K562 (cell line): ENCODE results near the gene LMX1B. TPM values are rescaled to one million over a fixed set of nuclear protein-coding genes. Genes with fewer than 3 reads are reported as not detected.

ENCODE experiments used
- ATAC-seq: fragments of 200-7000 bp; cut with Tn5 transposase; 3 replicates; pipeline ENCODE4 v1.9.1; 2020; ENCODE audit warnings: moderate library complexity
- BruUV-seq: library from RNA; stranded (reverse); fragments of 400-500 nt; replicated peaks from 2 replicates; lab custom pipeline; 2021; lab: Mats Ljungman, UMichigan
- CTCF ChIA-PET: fragments of 300-600 bp; formaldehyde crosslinking; extraction: SDS; loops from one replicate; lab custom pipeline; 2021; ENCODE audit warnings: low intra/inter-chr PET ratio; lab: Yijun Ruan, JAX
- POLR2A ChIA-PET: fragments of 300-600, 350-650 bp; sonication (Branson Sonifier 250); formaldehyde crosslinking; extraction: SDS; loops from one replicate; lab custom pipeline; 2021; ENCODE audit warnings: antibody characterized with exemption, inconsistent platforms; lab: Yijun Ruan, JAX
- DNase-seq, 4 experiments: peaks; one replicate each; pipeline versions ENCODE4 v3.0.0 to v3.0.0-alpha.2; 2011 to 2018; ENCODE audit warnings: low spot score in 3 of 4, mixed read lengths in 3 of 4; ENCODE audit errors: extremely low read depth in 1 of 4
- FAIRE-seq: peaks from 2 replicates; lab custom pipeline; 2011; peaks lifted over from hg19 to GRCh38; lab: Jason Lieb, UNC
- H2AFZ ChIP-seq: 2 replicates; pipeline ENCODE4 v1.6.0; 2011; ENCODE audit warnings: low read depth, low read length, control low read depth, inconsistent platforms
- H3K27ac ChIP-seq: fragments of 200-600 bp; 3 replicates; pipeline ENCODE4 v1.8.0; 2011; ENCODE audit warnings: low read depth, mild to moderate bottlenecking, control low read depth, inconsistent platforms, low read length, moderate library complexity, mixed read lengths; ENCODE audit errors: extremely low read depth
- H3K27me3 ChIP-seq, 2 experiments: fragments of 300-600 bp in 1 of 2; 2 replicates in 1 of 2; 3 replicates in 1 of 2; pipeline versions ENCODE4 v1.6.0 to v1.8.0; 2011; ENCODE audit warnings: inconsistent platforms in 2 of 2, low read length in 2 of 2, mild to moderate bottlenecking in 1 of 2, mixed read lengths in 1 of 2, moderate library complexity in 1 of 2; ENCODE audit not compliant: control insufficient read depth in 2 of 2, insufficient read depth in 2 of 2
- H3K36me3 ChIP-seq: fragments of 300-600 bp; 3 replicates; pipeline ENCODE4 v1.8.0; 2011; ENCODE audit warnings: mild to moderate bottlenecking, low read length, inconsistent platforms; ENCODE audit not compliant: control insufficient read depth, insufficient read depth
- H3K4me1 ChIP-seq, 2 experiments: fragments of 200-600 bp in 1 of 2; replicated peaks in 1 of 2; 2 replicates in 1 of 2; 3 replicates in 1 of 2; pipeline versions ENCODE4 v1.5.1 to v1.8.0; 2011; ENCODE audit warnings: inconsistent platforms in 2 of 2, low read length in 2 of 2, mild to moderate bottlenecking in 1 of 2, mixed read lengths in 1 of 2, moderate library complexity in 1 of 2; ENCODE audit not compliant: control insufficient read depth in 2 of 2, insufficient read depth in 2 of 2
- H3K4me2 ChIP-seq: 2 replicates; pipeline ENCODE4 v1.6.1; 2011; ENCODE audit warnings: low read length, control low read depth, inconsistent platforms, mixed read lengths; ENCODE audit not compliant: insufficient read depth
- H3K4me3 ChIP-seq: fragments of 200-600 bp; sonication (generic), shearing (Covaris generic); 2 replicates; pipeline ENCODE4 v1.5.1; 2016; ENCODE audit warnings: control low read depth, inconsistent platforms
- H3K79me2 ChIP-seq: fragments of 200-600 bp; 3 replicates; pipeline ENCODE4 v1.8.0; 2011; ENCODE audit warnings: low read length, inconsistent platforms; ENCODE audit not compliant: control insufficient read depth, insufficient read depth
- H3K9ac ChIP-seq, 2 experiments: 2 replicates each; pipeline versions ENCODE4 v1.6.0 to v1.6.1; 2011; ENCODE audit warnings: low read depth in 2 of 2, low read length in 2 of 2, control low read depth in 1 of 2, inconsistent platforms in 1 of 2, mild to moderate bottlenecking in 1 of 2, mixed read lengths in 1 of 2; ENCODE audit not compliant: insufficient read depth in 1 of 2
- H3K9me1 ChIP-seq: one replicate; pipeline ENCODE4 v1.6.0; 2011; ENCODE audit warnings: inconsistent platforms, mild to moderate bottlenecking, low read length, moderate library complexity; ENCODE audit not compliant: control insufficient read depth, insufficient read depth
- H3K9me3 ChIP-seq: replicated peaks from 2 replicates; pipeline ENCODE4 v1.5.1; 2011; ENCODE audit warnings: low read depth, low read length, inconsistent platforms; ENCODE audit not compliant: control insufficient read depth, insufficient read depth
- H4K20me1 ChIP-seq: replicated peaks from 2 replicates; pipeline ENCODE4 v1.6.1; 2011; ENCODE audit warnings: low read length, inconsistent platforms, mixed read lengths; ENCODE audit not compliant: control insufficient read depth, insufficient read depth
- HNRNPK ChIP-seq: fragments of 200-400 bp; formaldehyde crosslinking; IDR thresholded peaks from one replicate; pipeline ENCODE4 v1.6.1; 2018; ENCODE audit warnings: mild to moderate bottlenecking, low read depth, low read length; ENCODE audit not compliant: poor library complexity, severe bottlenecking
- NELFE ChIP-seq: IDR thresholded peaks from 2 replicates; pipeline ENCODE4 v1.6.1; 2011; ENCODE audit warnings: mild to moderate bottlenecking; ENCODE audit not compliant: insufficient read depth, insufficient read length
- SMAD4 ChIP-seq: fragments of 250-450 bp; sonication (Bioruptor Pico); conservative IDR thresholded peaks from 2 replicates; pipeline ENCODE4 v1.8.0; 2021; ENCODE audit warnings: inconsistent platforms, mild to moderate bottlenecking, moderate library complexity
- THAP12 ChIP-seq: fragments of 250-450 bp; sonication (Bioruptor Pico); IDR thresholded peaks from 2 replicates; pipeline ENCODE4 v1.9.0; 2021; ENCODE audit warnings: mild to moderate bottlenecking, inconsistent platforms
- ZNF354B ChIP-seq: fragments of 250-450 bp; sonication (Bioruptor Pico); IDR thresholded peaks from 2 replicates; pipeline ENCODE4 v1.4.0; 2020
- WGBS: fragments of 100-300 bp; shearing (Covaris generic); methylation state at CpG from one replicate; pipeline ENCODE4 v1.1.6; 2016; ENCODE audit warnings: low coverage, mixed read lengths; ENCODE audit not compliant: insufficient coverage; ENCODE audit errors: missing lambda C conversion rate; 5-methylcytosine and 5-hydroxymethylcytosine counted together
- in situ Hi-C: fragments of 300-500 bp; cut with MboI; formaldehyde crosslinking; loops from 4 replicates; pipeline ENCODE4 v1.15.0; 2018; ENCODE audit warnings: inconsistent platforms, mixed read lengths
- intact Hi-C: fragments of 100-400 bp; cut with micrococcal nuclease; formaldehyde crosslinking; loops from 2 replicates; pipeline ENCODE4 v1.14.2; 2022
- polyA plus RNA-seq, 8 experiments: library from polyadenylated mRNA; depleted of rRNA in 4 of 8; stranded (reverse) in 5 of 8; unstranded in 3 of 8; fragments of >200 nt; fragmentation: Nextera tagmentation in 2 of 8; fragmentation: Illumina TruSeq in 1 of 8; extraction: Ambion mirVana in 2 of 8; extraction: Trizol in 1 of 8; gene quantifications; 2 replicates each; pipeline versions ENCODE4 v1.2.1 to v1.2.3, GENCODE V29; 2011 to 2014; ENCODE audit warnings: inconsistent platforms in 1 of 8, missing spikeins in 1 of 8
- total RNA-seq, 7 experiments: library from RNA; depleted of rRNA in 6 of 7; stranded (reverse); fragments of >200 nt in 6 of 7; fragmentation: Illumina TruSeq in 2 of 7; extraction: Trizol in 2 of 7; gene quantifications; 2 replicates each; pipeline versions ENCODE4 v1.2.1 to v1.2.3, GENCODE V29; 2011 to 2021; ENCODE audit warnings: low replicate concordance in 1 of 7
- TF ChIP-seq, protein P1 (sequence below): fragments of 200-600 bp; sonication (generic); IDR thresholded peaks from one replicate; pipeline ENCODE4 v1.6.1; 2012; ENCODE audit warnings: mild to moderate bottlenecking, low read depth, low read length, inconsistent platforms
- TF ChIP-seq, protein P2 (sequence below): fragments of 250-450 bp; sonication (Bioruptor Pico); IDR thresholded peaks from 2 replicates; pipeline ENCODE4 v1.9.0; 2021; ENCODE audit warnings: mild to moderate bottlenecking

The LMX1B gene
- total and polyA plus RNA-seq, 9 of the 15 experiments (the other 6 are each of a cell fraction or from before 2014, with no cell fraction given): not detected

DNA sequence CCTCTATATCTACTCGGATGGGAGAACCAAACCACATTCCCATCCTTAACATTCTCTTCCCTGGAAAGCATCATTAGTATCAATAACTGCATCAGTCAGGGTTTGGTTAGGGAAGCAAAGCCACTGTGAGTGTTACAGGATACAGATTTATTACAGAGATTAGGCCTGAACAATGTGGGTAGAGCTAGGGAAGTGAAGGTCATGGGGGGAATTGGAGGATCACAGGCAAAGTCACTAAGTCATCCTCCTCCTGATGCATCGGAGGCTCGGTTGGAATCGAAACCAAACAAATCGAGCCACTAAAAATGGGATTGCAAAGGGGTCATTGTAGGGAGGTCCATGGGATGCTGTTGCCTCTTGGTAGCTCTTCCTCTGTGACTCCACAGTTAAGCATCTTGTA lies 129.3 kb downstream of the LMX1B start:
- no peaks in the 10 kb centered on the region for H3K4me1 ChIP-seq
- intact Hi-C loops: no loop called here
- ChIA-PET CTCF (no interaction called here), POLR2A (interaction anchor here (1.1 kb wide), 1 partner anchor 38 kb away, joined by 5 read pairs; no protein-coding TSS in a partner anchor)
- H3K9me1 ChIP-seq: no peaks in the 10 kb centered on the region
- ATAC-seq (no peak), DNase-seq (no peak), FAIRE-seq (no peak)
- BruUV-seq: no TSS peak
- WGBS: 0% methylated on average over 5 of the region's 5 CpGs
- H3K27ac ChIP-seq: no peak overlapping the region
- no peak overlapping the region for H3K9ac ChIP-seq
- H4K20me1 ChIP-seq: no peaks in the 10 kb centered on the region
- H3K36me3 ChIP-seq: no peaks in the 10 kb centered on the region
- no peak overlapping the region for H2AFZ ChIP-seq
- H3K27me3 ChIP-seq: peaks cover 19 to 30% of the 10 kb centered on the region in 2 experiments; a peak in 4 of 5 replicates
- H3K4me2 ChIP-seq: no peak overlapping the region
- in situ Hi-C loops: no loop called here
- no peak overlapping the region for H3K4me3 ChIP-seq
- H3K9me3 ChIP-seq: no peaks in the 10 kb centered on the region
- no peaks in the 10 kb centered on the region for H3K79me2 ChIP-seq
- TF ChIP-seq, protein P1, sequence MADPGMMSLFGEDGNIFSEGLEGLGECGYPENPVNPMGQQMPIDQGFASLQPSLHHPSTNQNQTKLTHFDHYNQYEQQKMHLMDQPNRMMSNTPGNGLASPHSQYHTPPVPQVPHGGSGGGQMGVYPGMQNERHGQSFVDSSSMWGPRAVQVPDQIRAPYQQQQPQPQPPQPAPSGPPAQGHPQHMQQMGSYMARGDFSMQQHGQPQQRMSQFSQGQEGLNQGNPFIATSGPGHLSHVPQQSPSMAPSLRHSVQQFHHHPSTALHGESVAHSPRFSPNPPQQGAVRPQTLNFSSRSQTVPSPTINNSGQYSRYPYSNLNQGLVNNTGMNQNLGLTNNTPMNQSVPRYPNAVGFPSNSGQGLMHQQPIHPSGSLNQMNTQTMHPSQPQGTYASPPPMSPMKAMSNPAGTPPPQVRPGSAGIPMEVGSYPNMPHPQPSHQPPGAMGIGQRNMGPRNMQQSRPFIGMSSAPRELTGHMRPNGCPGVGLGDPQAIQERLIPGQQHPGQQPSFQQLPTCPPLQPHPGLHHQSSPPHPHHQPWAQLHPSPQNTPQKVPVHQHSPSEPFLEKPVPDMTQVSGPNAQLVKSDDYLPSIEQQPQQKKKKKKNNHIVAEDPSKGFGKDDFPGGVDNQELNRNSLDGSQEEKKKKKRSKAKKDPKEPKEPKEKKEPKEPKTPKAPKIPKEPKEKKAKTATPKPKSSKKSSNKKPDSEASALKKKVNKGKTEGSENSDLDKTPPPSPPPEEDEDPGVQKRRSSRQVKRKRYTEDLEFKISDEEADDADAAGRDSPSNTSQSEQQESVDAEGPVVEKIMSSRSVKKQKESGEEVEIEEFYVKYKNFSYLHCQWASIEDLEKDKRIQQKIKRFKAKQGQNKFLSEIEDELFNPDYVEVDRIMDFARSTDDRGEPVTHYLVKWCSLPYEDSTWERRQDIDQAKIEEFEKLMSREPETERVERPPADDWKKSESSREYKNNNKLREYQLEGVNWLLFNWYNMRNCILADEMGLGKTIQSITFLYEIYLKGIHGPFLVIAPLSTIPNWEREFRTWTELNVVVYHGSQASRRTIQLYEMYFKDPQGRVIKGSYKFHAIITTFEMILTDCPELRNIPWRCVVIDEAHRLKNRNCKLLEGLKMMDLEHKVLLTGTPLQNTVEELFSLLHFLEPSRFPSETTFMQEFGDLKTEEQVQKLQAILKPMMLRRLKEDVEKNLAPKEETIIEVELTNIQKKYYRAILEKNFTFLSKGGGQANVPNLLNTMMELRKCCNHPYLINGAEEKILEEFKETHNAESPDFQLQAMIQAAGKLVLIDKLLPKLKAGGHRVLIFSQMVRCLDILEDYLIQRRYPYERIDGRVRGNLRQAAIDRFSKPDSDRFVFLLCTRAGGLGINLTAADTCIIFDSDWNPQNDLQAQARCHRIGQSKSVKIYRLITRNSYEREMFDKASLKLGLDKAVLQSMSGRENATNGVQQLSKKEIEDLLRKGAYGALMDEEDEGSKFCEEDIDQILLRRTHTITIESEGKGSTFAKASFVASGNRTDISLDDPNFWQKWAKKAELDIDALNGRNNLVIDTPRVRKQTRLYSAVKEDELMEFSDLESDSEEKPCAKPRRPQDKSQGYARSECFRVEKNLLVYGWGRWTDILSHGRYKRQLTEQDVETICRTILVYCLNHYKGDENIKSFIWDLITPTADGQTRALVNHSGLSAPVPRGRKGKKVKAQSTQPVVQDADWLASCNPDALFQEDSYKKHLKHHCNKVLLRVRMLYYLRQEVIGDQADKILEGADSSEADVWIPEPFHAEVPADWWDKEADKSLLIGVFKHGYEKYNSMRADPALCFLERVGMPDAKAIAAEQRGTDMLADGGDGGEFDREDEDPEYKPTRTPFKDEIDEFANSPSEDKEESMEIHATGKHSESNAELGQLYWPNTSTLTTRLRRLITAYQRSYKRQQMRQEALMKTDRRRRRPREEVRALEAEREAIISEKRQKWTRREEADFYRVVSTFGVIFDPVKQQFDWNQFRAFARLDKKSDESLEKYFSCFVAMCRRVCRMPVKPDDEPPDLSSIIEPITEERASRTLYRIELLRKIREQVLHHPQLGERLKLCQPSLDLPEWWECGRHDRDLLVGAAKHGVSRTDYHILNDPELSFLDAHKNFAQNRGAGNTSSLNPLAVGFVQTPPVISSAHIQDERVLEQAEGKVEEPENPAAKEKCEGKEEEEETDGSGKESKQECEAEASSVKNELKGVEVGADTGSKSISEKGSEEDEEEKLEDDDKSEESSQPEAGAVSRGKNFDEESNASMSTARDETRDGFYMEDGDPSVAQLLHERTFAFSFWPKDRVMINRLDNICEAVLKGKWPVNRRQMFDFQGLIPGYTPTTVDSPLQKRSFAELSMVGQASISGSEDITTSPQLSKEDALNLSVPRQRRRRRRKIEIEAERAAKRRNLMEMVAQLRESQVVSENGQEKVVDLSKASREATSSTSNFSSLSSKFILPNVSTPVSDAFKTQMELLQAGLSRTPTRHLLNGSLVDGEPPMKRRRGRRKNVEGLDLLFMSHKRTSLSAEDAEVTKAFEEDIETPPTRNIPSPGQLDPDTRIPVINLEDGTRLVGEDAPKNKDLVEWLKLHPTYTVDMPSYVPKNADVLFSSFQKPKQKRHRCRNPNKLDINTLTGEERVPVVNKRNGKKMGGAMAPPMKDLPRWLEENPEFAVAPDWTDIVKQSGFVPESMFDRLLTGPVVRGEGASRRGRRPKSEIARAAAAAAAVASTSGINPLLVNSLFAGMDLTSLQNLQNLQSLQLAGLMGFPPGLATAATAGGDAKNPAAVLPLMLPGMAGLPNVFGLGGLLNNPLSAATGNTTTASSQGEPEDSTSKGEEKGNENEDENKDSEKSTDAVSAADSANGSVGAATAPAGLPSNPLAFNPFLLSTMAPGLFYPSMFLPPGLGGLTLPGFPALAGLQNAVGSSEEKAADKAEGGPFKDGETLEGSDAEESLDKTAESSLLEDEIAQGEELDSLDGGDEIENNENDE: no peak
- no peak for TF ChIP-seq HNRNPK
- TF ChIP-seq ZNF354B (CRISPR knock-in tag): no peak
- no peak for TF ChIP-seq THAP12 (CRISPR knock-in tag)
- no peak for TF ChIP-seq NELFE
- no peak for TF ChIP-seq SMAD4 (CRISPR knock-in tag)
- TF ChIP-seq, protein P2, sequence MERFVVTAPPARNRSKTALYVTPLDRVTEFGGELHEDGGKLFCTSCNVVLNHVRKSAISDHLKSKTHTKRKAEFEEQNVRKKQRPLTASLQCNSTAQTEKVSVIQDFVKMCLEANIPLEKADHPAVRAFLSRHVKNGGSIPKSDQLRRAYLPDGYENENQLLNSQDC (CRISPR knock-in tag): no peak
